HG03571 (cell line): Measurements from ENCODE around the gene GBGT1.
A peak's percentile ranks its signal among the peaks of the same experiment; 100 is the strongest.

Experiments used
- ATAC-seq: cut with Tn5 transposase; IDR thresholded peaks from one replicate; pipeline ENCODE4 v1.9.1; 2021; ENCODE audit not compliant: unreplicated experiment

GBGT1 gene

GRCh38 chr9:133144904-133145851 is 18.5 kb downstream of the GBGT1 start:
- no peak for ATAC-seq

DNA sequence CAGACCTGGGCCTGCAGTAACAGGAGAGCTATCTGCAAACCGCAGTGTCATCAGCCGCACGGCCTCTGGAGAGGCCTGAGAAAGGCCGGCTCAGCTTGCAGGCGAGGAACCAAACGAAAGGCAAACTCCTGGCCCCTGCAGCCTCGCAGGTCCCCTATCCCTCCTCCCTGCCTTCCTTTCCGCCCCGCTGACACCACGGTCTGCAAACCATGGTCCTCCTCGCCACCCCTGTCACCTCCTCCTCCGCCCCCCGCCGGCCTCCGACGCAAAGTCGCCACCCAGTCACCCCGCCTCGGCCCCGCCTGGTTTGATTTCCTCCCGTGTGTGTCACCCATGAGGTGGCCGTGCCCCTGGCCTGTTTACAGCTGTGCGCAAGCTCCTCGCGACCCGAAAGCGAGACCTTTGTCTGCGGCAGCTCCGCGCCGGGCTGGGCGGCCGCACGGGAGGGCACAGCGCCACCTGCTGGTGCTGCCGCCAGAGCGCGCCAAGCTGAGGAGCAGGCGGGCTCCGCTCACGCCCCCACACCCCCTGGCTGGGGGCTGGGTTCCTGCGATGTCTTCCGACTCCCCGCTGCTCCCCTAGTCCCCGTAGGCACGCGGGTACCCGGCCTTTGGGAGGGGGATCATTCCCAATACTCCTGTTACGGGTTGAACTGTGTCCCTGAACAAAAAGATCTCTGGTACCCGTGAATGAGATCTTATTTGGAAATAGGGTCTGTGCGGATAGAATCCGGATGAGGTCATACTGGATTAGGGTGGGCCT is 19.4 kb downstream of the GBGT1 start:
- ATAC-seq, result peak; percentile 53

DNA sequence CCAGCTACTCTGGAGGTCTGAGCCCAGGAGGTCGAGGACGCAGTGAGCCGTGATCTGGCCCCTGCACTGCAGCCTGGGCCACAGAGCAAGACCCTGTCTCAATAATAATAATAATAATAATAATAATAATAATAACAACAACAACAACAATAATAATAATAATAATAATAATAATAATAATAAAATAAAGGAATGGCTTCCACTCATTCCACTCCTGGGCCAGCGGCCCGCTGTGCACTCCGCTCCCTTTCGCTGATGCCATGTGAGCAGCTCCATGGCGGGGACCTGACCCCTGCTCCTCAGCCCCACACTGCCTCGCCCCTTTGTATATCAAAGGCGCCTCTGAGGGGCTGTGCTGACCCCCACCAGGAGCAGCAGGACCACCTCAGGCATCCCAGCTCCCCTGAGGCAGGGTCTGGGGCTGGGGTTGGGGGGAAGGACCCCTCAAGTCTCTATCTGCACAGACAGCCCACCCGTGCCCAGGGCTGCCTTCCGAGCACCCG is 20.0 kb downstream of the GBGT1 start:
- no peak for ATAC-seq

DNA sequence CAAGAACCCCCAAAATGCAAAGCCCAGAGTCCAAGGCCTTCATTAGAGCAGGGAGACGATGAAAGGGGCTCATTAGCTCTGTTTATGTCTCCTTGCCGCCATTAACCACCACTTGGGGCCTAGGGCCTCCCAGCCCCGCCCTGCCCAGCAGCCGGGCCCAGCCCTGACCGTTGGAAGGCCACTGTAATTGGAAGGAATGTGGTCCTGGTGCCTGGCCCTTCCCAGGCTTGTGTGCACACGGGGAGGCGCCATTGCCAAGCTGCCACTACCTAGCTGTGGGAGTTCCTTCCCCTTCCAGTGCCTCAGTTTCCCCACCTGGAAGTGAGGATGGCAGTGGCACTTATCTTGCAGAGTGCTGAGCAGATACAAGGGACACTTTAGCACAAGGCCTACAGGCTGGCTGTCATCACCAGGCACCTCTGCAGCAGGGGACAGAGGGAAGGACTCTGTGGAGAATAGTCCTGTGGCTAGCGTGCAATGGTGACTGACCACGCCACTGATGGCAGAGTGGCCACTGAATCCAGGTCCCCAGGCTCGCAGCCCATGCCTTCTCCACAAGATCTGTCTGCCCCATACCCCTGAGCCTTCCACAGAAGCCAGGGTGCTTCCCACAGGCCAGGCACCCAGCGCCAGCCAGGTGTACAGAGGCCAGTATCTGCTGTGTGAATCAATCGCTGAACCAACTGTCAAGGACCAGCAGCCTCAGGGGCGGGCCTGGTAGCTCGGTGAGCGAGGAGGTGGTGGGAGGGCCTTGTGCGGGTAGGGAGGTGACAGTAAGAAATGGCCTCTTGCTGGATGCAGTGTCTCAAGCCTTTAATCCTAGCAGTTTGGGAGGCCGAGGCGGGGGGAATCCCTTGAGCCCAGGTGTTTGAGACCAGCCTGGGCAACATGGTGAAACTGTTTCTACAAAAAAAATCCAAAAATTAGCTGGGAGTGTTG is 20.8 kb downstream of the GBGT1 start:
- ATAC-seq, result no peak

DNA sequence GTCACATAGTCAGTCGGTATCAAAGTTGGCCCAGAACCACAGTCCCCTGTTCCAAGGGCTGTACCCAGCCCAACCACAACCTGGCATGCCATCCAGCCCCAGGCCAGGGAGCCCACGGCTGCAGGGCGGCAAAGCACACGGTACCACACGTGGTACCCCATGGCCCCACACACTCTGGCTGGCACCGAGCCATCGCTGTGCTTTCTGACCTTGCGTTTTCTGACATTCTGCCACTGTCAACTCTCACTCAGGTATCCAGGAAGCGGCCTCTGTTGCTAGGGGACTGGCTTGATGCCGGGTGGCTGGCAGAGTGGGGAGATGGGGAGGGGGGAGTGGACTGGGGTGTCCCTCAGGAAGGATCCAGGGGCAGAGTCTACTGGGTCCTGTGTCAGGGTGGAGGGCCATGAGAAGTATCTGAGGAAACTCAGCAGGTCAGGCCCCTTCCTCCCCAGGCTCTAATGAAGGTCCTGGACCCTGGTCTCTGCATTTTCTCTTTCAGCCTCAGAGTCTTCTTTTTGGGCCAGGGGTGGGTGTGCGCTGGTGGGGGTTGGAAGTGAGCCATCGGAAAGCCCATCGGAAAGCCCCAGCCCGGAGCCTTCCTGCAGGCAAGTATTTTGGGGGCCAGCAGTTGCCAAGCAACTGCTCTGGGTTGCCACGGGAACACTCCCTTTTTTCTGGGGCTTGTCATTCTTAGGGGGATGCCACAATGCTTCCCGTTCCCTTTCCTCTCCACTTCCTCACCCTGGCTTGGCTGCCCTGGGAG is 21.7 kb downstream of the GBGT1 start:
- no peak for ATAC-seq

DNA sequence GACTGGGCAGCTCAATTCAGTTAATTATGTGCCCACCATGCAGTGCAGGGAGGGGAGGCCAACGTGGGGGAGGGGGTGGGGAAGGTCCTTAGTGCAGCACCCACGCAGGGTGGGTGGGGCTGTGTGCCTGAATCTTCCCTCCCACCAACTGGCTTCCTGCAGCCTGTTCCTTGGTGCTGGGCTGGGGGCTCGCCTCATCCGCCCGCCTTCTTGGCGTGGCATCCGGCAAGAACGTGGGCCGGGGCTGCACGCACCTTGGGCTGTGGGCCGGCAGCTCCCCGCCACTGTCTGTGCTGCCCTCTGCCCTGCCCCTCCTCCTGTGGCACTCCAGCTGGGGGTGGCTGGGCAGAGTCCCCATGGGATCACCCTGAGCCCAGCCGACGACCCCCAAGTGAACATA is 23.1 kb downstream of the GBGT1 start:
- ATAC-seq, result no peak

- no peak for ATAC-seq
These were observed 23.6 kb downstream of the GBGT1 start for GRCh38 chr9:133140174-133140505.

- ATAC-seq, result no peak
These were observed 24.2 kb downstream of the GBGT1 start for GRCh38 chr9:133139246-133140173.

DNA sequence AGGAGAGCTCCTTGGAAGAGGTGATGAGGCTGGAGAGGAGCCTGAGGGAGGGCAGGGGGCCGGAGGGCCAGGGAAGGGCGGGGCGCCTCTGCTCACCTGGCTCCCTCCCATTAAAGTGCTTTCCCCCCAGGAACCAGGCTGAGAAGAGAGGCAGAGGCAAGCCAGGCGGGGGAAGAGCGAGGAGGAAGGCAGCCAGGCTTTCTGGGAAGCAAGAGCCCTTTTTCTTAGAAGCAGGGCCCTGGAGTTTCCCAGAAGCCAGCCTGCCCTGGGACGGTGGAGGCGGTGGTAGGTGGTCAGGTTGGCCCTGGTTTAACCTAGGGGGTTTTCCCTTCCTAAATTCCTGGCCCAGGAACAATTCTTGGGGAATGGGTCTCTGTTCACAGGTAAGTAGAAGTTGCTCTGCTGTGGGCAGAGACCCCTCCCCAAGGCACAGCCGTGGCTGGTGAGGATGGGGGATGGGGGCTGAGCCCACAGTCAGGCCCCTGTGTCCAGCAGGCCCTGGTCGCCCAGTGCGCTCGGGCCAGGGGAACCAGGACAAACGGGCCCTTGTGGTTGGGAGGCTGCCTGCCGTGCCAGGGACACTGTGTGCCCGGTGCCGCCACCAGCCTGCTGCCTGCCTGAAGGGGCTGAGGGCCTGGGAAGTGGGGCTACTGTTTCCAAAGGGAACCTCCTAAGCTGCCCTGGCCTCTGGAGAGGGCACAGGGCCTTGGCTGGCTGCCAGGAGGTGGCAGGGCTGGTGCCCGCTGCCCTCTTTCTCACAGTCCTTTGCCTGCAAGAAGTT is 26.1 kb downstream of the GBGT1 start:
- no peak for ATAC-seq

DNA sequence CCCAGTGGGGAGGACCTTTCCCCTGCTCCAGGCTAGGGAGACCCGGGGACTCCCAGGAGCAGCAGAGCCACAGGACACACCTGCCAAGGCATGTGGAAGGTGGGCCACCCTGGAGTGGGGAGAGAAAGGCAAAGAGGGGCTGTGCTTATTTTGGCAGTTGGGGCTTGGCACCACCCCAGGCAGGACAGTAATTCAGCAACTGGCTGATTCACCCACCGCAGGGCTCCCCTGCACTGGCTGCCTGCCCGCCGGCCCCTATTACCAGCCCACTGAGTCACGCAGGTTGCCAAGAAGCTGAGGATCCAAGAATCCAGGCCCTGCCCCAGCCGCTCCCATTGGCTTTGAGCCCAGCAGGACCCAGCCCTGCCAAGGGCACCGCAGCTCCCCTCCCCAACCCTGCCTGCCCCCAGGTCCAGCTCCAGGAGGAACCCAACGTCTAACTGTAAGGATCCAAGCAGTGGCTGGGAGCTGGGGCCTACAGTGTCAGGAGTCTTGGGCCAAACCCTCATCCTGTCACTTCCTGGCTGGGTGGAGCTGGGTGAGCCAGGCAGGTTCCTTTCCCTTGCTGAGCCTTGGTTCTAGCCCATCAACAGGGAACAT is 28.5 kb downstream of the GBGT1 start:
- ATAC-seq, result no peak

- no peak for ATAC-seq
These were observed 29.1 kb downstream of the GBGT1 start for GRCh38 chr9:133134388-133135145.

GRCh38 chr9:133133681-133134387 is 29.9 kb downstream of the GBGT1 start:
- peak; percentile 86 for ATAC-seq

DNA sequence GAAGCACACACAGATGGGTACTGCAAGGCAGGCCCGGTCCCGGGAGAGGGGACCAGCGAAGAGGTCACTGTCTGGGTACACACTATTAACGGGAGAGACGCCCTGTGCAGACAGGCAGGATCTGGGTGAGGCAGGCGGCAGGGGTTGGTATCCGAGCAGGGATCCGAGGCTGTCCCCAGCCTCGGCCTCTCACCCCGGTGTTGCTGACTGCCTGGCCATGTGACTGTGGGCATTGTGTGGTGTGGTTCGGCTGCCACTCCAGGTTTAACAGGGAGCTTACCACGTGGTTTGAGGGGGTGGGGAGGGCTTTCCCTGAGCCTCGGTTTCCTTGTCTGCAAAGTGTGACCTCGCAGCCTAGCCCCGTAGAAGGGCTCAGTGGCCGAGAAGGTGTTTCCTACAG is 31.5 kb downstream of the GBGT1 start:
- no peak for ATAC-seq

DNA sequence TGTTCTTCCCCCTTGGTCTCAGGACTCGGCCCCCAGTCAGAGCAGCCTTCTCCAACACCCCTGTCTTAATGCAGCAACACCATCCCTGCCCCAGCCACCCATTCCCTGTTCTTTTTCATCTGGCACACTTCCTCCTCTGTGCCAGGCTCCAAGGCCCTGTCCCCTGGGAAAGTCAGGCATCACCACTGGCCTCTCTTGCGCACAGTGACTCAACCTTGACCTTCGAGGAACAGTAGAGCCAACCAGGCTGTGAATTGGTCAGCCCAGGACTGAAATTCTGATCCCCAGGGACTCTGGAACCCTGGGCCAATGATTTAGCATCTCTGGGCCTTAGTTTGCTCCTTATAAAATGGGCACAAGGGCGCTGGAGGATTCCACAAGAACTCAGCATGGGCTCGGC is 32.2 kb downstream of the GBGT1 start:
- ATAC-seq, result no peak

DNA sequence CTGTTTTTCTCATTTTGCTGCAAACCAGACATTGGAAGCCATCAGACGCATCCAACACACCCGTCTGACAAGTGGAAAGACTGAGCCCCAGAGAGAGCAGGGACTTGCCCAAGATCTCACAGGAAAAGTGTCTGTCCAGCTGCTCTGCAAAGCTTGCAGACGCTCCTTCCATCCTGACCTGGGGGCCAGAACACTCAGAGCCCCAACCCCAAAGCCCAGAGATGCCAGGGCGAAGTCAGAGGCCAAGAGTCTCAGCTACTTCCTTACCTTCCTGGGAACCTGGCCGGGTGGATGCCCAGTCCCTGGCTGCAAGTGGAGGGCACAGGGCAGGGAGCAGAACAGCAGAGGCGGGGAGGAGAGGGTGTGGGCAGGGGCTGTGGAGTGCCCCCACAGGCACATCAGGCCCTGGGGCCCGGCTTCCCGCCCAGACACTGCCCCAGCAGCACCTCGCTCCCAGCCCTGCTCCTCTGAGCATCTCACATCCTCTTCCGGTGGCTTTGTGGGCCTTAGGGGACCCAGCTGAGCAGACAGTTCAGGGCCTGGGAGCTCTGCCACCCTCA is 32.9 kb downstream of the GBGT1 start:
- peak; percentile 40 for ATAC-seq
